T-helper 2 cell treated with Interferon-gamma antibody and Interleukin-4, amounts not matched to agents 5 μg/mL and 100 μg/mL, for 36 hours (primary cell): ENCODE measurements around the gene RFC5.
"Not testable (repeated sequence)": the region's sequence is repeated elsewhere in the genome, so short reads cannot be mapped to it uniquely, and the experiment has no call there.

Experiments
- DNase-seq: peaks from one replicate; pipeline ENCODE4 v3.0.0; 2021; ENCODE audit warnings: low spot score
- H3K27ac Mint-ChIP-seq: one replicate; pipeline ENCODE4 v1.8.0; 2021; ENCODE audit warnings: mild to moderate bottlenecking, mixed read lengths
- H3K27me3 Mint-ChIP-seq: one replicate; pipeline ENCODE4 v1.8.0; 2021; ENCODE audit warnings: low read depth, mixed read lengths
- H3K36me3 Mint-ChIP-seq: one replicate; pipeline ENCODE4 v1.8.0; 2021; ENCODE audit warnings: low read depth, mixed read lengths
- H3K4me1 Mint-ChIP-seq: one replicate; pipeline ENCODE4 v1.8.0; 2021; ENCODE audit warnings: low read depth, mixed read lengths
- H3K4me3 Mint-ChIP-seq: one replicate; pipeline ENCODE4 v1.8.0; 2022; ENCODE audit warnings: mild to moderate bottlenecking, moderate library complexity, mixed read lengths
- H3K9me3 Mint-ChIP-seq: one replicate; pipeline ENCODE4 v1.8.0; 2021; ENCODE audit warnings: mixed read lengths

The RFC5 gene

DNA sequence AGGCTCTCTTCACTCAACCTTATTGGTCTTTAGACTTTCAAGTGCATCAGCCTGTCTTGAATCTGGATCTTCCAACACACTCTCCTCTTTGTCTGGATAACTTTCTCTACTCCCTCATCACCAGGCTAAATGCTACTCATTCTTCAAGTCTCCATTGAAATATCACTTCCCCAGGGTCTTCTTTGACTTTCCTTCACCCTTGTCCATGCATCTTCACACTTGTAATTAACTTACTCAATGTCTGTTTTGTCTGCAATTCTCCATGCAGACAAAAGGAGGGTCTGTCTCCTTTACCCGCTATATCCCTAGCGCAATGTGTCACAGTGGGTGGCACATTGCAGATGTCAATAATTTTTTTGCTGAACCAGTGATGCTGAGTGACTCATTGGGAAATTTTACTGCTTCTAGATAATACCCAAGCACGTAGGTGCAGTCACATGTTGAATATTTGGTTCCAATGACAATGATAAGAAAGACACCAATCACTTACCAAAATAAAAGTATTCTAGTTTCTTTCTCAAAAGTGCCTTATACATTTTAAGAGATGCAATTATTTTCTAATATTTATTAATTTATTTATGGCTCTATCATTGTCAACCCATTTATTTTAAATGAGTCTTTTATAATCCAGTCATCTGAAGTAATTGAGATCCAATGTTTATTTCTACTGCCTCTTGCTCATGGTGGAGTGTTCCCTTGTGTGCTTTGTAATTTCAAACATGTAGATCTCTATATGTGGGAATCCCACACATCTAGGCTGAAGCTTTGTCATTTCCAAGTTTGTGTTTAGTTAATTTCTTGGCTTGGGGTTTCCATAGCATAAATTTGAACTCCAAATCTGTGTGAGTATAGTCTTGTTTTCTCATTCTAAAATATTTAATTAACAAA lies 21.7 kb upstream of the RFC5 start:
- Mint-ChIP-seq H3K36me3 (no peaks in the 10 kb centered on the region), H3K4me1 (no peaks in the 10 kb centered on the region), H3K27me3 (no peaks in the 10 kb centered on the region), H3K9me3 (peaks cover 9% of the 10 kb centered on the region), H3K27ac (no peak overlapping the region), H3K4me3 (no peak overlapping the region)
- no peak for DNase-seq

DNA sequence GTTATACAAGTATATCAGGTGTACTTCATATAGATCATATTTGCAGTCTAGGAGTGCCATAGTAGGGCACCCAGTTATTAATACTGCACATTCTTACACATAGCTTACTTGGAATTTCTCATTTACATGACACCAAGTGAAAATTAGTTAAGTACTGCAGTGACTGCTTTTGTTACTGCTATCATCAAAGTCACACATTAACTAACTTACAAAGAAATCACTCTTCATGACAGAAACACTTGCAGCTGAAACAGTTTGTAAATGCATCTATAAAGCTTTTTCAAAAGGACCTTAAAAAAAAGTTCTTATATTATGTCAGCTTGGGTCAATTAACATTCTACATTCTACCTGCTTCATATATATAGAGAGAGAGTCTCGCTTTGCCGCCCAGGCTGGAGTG lies 17.8 kb upstream of the RFC5 start:
- H3K9me3 Mint-ChIP-seq: peaks cover 15% of the 10 kb centered on the region
- H3K27ac Mint-ChIP-seq: no peak overlapping the region
- DNase-seq: no peak
- no peak overlapping the region for H3K4me3 Mint-ChIP-seq
- H3K36me3 Mint-ChIP-seq: no peaks in the 10 kb centered on the region
- H3K4me1 Mint-ChIP-seq: no peaks in the 10 kb centered on the region
- no peaks in the 10 kb centered on the region for H3K27me3 Mint-ChIP-seq

DNA sequence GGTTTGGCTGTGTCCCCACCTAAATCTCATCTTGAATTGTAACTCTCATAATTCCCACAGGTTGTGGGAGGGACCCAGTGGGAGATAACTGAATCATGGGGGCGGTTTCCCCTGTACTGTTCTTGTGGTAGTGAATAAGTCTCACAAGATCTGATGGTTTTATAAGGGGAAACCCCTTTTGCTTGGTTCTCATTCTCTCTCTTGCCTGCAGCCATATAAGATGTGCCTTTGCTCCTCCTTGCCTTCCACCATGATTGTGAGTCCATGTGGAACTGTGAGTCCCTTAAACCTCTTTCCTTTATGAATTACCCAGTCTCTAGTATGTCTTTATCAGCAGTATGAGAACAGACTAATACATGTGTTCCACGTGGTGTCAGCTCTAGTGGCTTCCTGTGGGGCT lies 16.7 kb upstream of the RFC5 start:
- not testable (repeated sequence) for H3K4me1 Mint-ChIP-seq, H3K9me3 Mint-ChIP-seq, H3K27ac Mint-ChIP-seq, H3K27me3 Mint-ChIP-seq, H3K36me3 Mint-ChIP-seq, H3K4me3 Mint-ChIP-seq
- peak; percentile 5 for DNase-seq

DNA sequence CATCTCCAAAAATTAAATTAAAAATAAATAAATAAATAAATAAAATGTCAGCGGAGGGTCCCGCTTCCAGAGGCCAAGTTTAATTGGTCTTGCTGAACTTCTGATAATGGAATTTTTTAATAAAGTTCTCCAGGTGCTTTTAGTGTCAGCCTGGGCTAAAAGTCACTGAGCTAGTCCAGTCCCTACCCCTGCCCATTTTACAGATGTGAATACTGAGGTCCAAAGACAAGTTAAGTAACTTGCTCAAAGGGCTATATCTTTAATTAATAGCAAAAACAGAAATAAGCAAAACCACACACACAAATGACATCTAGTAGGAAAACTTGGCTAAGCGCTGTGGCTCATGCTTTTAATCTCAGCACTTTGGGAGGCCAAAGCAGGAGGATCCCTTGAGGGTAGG lies 5.6 kb upstream of the RFC5 start:
- Mint-ChIP-seq H3K4me1 (no peaks in the 10 kb centered on the region), H3K27me3 (peaks cover 8% of the 10 kb centered on the region), H3K4me3 (no peak overlapping the region), H3K27ac (no peak overlapping the region), H3K9me3 (no peaks in the 10 kb centered on the region), H3K36me3 (no peaks in the 10 kb centered on the region)
- no peak for DNase-seq

DNA sequence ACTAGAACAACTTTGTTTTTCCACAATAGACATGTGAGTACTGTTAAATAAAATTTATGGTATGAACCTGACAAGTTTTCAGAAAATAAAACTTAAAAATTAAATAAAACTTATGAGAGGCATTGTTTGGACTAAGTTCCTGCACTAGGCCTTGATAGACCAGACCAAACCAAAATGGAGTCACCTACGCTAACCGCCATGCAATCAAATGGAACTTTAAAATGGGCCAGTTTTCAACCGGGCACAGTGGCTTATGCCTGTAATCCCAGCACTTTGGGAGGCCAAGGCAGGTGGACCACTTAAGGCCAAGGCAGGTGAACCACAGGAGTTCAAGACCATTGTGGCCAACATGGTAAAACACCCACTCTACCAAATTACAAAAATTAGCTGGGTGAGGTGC lies 5.1 kb upstream of the RFC5 start:
- no peak overlapping the region for H3K27ac Mint-ChIP-seq
- H3K4me3 Mint-ChIP-seq: no peak overlapping the region
- H3K27me3 Mint-ChIP-seq: peaks cover 8% of the 10 kb centered on the region
- DNase-seq: no peak
- peaks cover 2% of the 10 kb centered on the region for H3K4me1 Mint-ChIP-seq
- no peaks in the 10 kb centered on the region for H3K9me3 Mint-ChIP-seq
- no peaks in the 10 kb centered on the region for H3K36me3 Mint-ChIP-seq

DNA sequence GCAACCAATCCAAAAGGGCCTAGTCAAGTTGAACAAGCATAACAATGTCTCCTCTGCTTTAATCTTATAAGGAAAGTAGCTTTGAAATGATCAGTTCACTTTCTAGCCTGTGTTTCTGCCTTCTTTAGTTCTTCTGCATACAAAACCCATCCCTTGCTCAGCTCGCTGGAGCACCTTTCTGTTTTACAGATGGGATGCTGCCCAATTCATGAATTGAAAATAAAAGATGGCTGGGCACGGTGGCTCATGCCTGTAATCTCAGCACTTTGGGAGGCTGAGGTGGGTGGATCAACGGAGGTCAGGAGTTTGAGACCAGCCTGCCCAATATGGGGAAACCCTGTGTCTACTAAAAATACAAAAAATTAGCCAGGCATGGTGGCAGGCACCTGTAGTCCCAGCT lies 4.5 kb upstream of the RFC5 start:
- no peak overlapping the region for H3K4me3 Mint-ChIP-seq
- H3K36me3 Mint-ChIP-seq: no peaks in the 10 kb centered on the region
- peaks cover 3% of the 10 kb centered on the region for H3K4me1 Mint-ChIP-seq
- no peak overlapping the region for H3K27ac Mint-ChIP-seq
- no peak for DNase-seq
- H3K9me3 Mint-ChIP-seq: no peaks in the 10 kb centered on the region
- H3K27me3 Mint-ChIP-seq: peaks cover 8% of the 10 kb centered on the region

DNA sequence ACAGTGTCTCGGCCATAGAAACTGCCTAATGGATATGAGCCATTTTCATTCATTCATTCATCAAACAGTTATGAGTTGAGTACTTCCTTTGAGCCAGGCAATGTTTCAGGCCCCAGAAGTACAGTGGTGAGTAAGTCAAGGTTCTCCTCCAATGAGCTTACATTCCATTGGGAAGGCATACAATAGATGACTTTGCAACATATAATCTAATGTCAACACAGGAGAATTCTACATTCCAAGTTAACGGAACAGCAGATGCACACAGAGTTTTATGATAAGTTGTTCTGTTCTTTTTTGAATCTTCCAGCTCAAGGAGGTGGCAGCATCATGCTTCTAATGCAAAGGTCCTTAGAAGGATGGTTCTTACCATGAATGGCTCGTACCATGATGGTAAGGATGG lies 3.2 kb upstream of the RFC5 start:
- Mint-ChIP-seq H3K4me1 (peaks cover 15% of the 10 kb centered on the region), H3K9me3 (no peaks in the 10 kb centered on the region), H3K4me3 (no peak overlapping the region), H3K27ac (no peak overlapping the region), H3K36me3 (peaks cover 7% of the 10 kb centered on the region), H3K27me3 (peaks cover 8% of the 10 kb centered on the region)
- no peak for DNase-seq

DNA sequence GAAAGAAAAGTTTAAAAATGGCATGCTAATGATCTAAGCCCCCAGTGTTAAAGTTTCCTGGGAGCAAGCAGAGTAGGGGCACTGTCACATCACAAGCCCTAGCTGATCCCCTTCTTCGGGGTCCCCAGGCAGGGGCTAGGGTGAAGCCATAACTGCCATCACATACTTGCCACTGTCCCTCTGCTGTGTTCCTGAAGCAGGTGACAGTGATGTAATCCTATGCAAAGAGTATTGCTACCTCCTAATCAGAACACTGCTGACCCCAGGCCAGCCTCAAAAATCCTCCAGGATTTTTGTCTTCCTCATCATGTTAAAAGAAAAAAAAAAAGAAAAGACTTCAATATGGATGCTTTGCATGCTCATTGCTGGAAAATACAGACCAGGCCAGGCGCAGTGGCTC lies 1.2 kb upstream of the RFC5 start:
- DNase-seq: no peak
- Mint-ChIP-seq H3K9me3 (no peaks in the 10 kb centered on the region), H3K36me3 (peaks cover 18% of the 10 kb centered on the region), H3K4me3 (peak overlapping the region; percentile 3), H3K4me1 (peaks cover 21% of the 10 kb centered on the region), H3K27me3 (peaks cover 8% of the 10 kb centered on the region), H3K27ac (no peak overlapping the region)

DNA sequence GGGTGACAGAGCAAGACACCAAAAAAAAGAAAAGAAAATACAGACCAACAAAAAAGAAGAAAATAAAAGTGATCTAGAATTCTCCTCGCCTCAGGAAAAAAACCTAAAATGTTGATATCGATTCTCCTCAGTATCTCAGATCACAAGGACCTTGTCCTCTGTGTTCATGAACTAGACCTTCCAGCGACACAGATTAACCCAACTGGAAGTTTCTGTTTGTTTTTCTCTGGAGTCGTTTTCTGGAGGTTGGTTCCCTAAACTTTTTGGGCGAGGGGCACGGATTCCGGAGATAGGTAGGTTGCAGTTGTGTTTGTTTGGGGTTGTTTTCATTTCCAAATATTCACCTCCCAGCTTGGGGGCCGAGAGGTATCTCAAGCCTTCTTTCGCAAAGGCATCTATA lies 559 bp upstream of the RFC5 start:
- Mint-ChIP-seq H3K27ac (no peak overlapping the region), H3K4me3 (peak overlapping the region; percentile 98)
- no peak for DNase-seq

DNA sequence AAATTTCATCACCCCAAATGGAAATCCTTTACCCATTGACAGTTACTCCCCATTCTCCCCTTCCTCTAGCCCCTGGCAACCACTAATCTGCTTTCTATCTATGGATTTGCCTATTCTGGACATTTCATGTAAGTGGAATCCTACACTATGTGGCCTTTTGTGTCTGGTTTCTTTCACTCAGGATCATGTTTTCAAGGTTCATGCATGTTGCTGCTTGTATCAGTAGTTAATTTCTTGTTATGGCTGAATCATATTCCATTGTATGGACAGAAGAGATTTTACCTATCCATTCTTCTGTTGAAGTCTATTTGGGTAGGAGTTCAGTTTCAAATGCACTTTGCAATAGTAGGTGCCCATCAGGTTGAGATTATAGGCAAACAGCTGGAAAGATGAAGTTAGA lies 1.4 kb downstream of the RFC5 start:
- Mint-ChIP-seq H3K9me3 (no peaks in the 10 kb centered on the region), H3K36me3 (peaks cover 39% of the 10 kb centered on the region), H3K4me1 (peaks cover 26% of the 10 kb centered on the region), H3K27me3 (peaks cover 8% of the 10 kb centered on the region), H3K4me3 (peak overlapping the region; percentile 98), H3K27ac (peak overlapping the region; percentile 40)
- DNase-seq: no peak

More for the DNA sequence above, 559 bp upstream of the RFC5 start:
- Mint-ChIP-seq H3K9me3 (no peaks in the 10 kb centered on the region), H3K36me3 (peaks cover 25% of the 10 kb centered on the region), H3K27me3 (peaks cover 8% of the 10 kb centered on the region), H3K4me1 (peaks cover 24% of the 10 kb centered on the region)

DNA sequence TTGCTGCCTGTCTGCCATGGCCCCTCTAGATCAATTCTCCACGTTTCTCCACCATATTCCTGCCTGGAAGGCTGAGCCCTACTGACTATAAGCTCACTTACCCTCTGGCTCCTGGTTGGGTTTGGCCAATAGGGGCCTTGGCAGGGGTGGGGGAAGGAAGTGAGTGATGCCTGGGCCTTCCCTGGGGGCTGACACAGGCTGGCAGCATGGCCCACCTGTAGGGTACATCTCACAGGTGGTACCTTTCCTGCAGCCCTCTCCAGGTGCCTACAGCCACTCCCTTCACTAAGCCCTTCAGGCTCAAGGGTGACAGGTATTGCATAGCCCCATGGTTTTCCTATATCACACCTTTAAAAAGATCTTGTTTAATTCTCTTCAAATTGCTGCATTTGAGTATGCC lies 3.5 kb downstream of the RFC5 start:
- Mint-ChIP-seq H3K27ac (no peak overlapping the region), H3K36me3 (peaks cover 50% of the 10 kb centered on the region), H3K4me1 (peaks cover 26% of the 10 kb centered on the region), H3K27me3 (peaks cover 3% of the 10 kb centered on the region), H3K4me3 (no peak overlapping the region), H3K9me3 (no peaks in the 10 kb centered on the region)
- DNase-seq: no peak

DNA sequence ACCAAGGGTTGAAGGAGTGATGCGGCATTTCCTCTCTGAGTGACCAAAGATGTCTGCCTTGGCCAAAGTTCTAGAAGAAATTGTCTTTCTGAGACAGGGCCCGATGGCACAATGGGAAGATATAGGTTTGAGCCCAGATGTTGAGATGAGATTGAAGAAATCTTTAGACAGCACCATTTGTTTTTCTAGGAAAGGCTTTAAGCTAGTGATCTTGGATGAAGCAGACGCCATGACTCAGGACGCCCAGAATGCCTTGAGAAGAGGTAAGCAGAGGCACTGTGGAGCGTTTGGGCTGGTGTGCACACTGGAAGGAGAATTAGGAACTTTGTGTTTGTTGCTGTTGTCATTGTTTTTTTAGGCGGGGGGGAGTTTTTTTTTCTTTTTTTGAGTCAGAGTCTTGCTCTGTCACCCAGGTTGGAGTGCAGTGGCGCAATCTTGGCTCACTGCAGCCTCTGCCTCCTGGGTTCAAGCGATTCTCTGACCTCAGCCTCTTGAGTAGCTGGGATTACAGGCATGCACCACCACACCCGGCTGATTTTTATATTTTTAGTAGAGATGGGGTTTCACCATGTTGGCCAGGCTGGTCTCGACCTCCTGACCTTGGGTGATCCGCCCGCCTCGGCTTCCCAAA lies 5.7 kb downstream of the RFC5 start:
- not testable (repeated sequence) for H3K27ac Mint-ChIP-seq, H3K9me3 Mint-ChIP-seq
- H3K36me3 Mint-ChIP-seq: peaks cover 61% of the 10 kb centered on the region

DNA sequence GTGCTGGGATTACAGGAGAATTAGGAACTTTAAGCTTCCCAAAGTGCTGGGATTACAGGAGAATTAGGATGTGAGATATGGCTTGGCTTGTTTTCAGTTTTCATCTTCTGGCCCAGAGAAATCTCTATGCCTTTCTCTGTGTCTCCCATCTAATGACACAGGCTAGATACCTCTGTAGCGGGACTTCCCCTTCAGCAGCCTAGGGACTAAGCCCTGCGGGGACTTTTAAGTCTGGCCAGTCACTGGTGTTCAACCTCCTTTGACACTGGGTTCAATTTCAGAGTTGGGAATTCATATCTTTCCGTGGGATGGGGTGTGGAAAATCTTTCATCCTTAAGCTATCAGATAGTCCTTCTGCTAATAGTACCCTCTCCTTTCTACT lies 6.2 kb downstream of the RFC5 start:
- Mint-ChIP-seq H3K36me3 (peaks cover 62% of the 10 kb centered on the region), H3K9me3 (no peaks in the 10 kb centered on the region), H3K27ac (no peak overlapping the region)

More for the DNA sequence above, 5.7 kb downstream of the RFC5 start:
- not testable (repeated sequence) for DNase-seq, H3K4me3 Mint-ChIP-seq, H3K27me3 Mint-ChIP-seq
- peaks cover 20% of the 10 kb centered on the region for H3K4me1 Mint-ChIP-seq

DNA sequence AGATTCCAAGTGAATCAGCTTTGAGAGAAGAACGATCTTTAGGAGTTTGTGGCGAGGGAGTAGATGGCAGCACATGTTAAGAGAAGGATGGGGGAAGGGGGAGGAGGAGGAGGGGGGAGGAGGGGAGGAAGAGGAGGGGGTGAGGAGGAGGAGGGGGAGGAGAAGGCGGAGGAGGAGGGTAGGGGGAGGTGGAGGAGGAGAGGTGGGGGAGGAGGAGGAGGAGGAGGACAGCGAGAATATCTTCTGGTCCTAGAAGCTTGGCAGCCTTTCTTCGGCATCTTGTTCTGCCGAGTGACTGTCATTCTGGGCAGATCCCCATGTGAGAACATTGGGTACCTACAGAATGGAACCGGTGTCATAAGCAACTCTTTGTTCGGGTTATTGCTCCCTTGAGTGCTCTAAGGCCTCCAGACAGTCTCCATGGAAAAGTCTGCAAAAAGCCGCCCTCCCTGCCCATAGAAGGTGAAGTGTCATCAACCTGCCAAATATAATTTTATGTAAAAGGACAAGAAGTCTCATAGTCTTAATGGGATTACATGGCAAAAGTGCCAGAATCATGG lies 6.9 kb downstream of the RFC5 start:
- Mint-ChIP-seq H3K9me3 (no peaks in the 10 kb centered on the region), H3K4me1 (peaks cover 10% of the 10 kb centered on the region), H3K36me3 (peaks cover 63% of the 10 kb centered on the region), H3K27ac (no peak overlapping the region), H3K4me3 (no peak overlapping the region), H3K27me3 (no peaks in the 10 kb centered on the region)
- no peak for DNase-seq

More for the DNA sequence above, 6.2 kb downstream of the RFC5 start:
- no peak for DNase-seq
- Mint-ChIP-seq H3K4me1 (peaks cover 16% of the 10 kb centered on the region), H3K27me3 (no peaks in the 10 kb centered on the region), H3K4me3 (no peak overlapping the region)
